OCI-LY1 (cell line): Measurements from ENCODE around the gene RBM47.

ENCODE experiments used
- CTCF ChIP-seq: fragments of 200-600 bp; sonication (generic), shearing (Covaris generic); IDR thresholded peaks from 2 replicates; pipeline ENCODE4 v1.5.1; 2017; ENCODE audit warnings: mild to moderate bottlenecking, antibody characterized with exemption, low read length, moderate library complexity, mixed read lengths
- EZH2 ChIP-seq: fragments of 200-600 bp; sonication (generic), shearing (Covaris generic); IDR thresholded peaks from 2 replicates; pipeline ENCODE4 v1.8.0; 2017; ENCODE audit warnings: borderline replicate concordance, mixed run types, mild to moderate bottlenecking, antibody characterized with exemption, low read length, moderate library complexity, mixed read lengths

GRCh38 chr4:40394236-40394635 lies 235.4 kb downstream of the RBM47 start:
- TF ChIP-seq CTCF (no peak), EZH2 (no peak)
